HepG2 (cell line): Measurements from ENCODE around the gene APRT. TPM values are rescaled to one million over a fixed set of nuclear protein-coding genes. Genes with fewer than 3 reads are reported as not detected.

ENCODE experiments used
- ARID2 ChIP-seq: sonication (generic); formaldehyde crosslinking; IDR thresholded peaks from 2 replicates; pipeline ENCODE4 v1.8.1; 2022; ENCODE audit warnings: mild to moderate bottlenecking, missing genetic modification reagents, borderline replicate concordance
- ARID3A ChIP-seq: IDR thresholded peaks from 2 replicates; pipeline ENCODE4 v1.6.1; 2012; ENCODE audit warnings: low read depth, low read length, improper control_type of control experiment
- BHLHE40 ChIP-seq: IDR thresholded peaks from 2 replicates; pipeline ENCODE4 v1.6.1; 2011; ENCODE audit warnings: low read length, improper control_type of control experiment
- CSRNP2 ChIP-seq: sonication (generic); formaldehyde crosslinking; conservative IDR thresholded peaks from 2 replicates; pipeline ENCODE4 v1.8.0; 2022; ENCODE audit warnings: low read depth, missing genetic modification reagents
- GMEB1 ChIP-seq: sonication (generic); formaldehyde crosslinking; IDR thresholded peaks from 2 replicates; pipeline ENCODE4 v1.5.1; 2020; ENCODE audit warnings: missing genetic modification reagents, mild to moderate bottlenecking, borderline replicate concordance
- HDAC1 ChIP-seq: sonication (generic); formaldehyde crosslinking; IDR thresholded peaks from 2 replicates; pipeline ENCODE4 v1.5.1; 2020; ENCODE audit warnings: mild to moderate bottlenecking, missing genetic modification reagents
- MAFK ChIP-seq, 2 experiments: IDR thresholded peaks in 1 of 2; conservative IDR thresholded peaks in 1 of 2; 2 replicates each; pipeline ENCODE4 v1.6.1; 2011; ENCODE audit warnings: improper control_type of control experiment in 2 of 2, low read length in 2 of 2
- MBD4 ChIP-seq: IDR thresholded peaks from 2 replicates; pipeline ENCODE4 v1.6.1; 2012; ENCODE audit warnings: low read length, inconsistent platforms, borderline replicate concordance
- MED1 ChIP-seq: sonication (generic); formaldehyde crosslinking; IDR thresholded peaks from 2 replicates; pipeline ENCODE4 v1.4.0; 2020; ENCODE audit warnings: missing genetic modification reagents
- NBN ChIP-seq: fragments of 450-650 bp; conservative IDR thresholded peaks from 2 replicates; pipeline ENCODE4 v1.6.1; 2017
- SATB2 ChIP-seq: sonication (generic); formaldehyde crosslinking; IDR thresholded peaks from 2 replicates; pipeline ENCODE4 v1.5.0; 2020; ENCODE audit warnings: missing genetic modification reagents
- SNRNP70 ChIP-seq: fragments of 200-400 bp; formaldehyde crosslinking; IDR thresholded peaks from 2 replicates; pipeline ENCODE4 v1.6.1; 2017; ENCODE audit warnings: mild to moderate bottlenecking, low read depth, low read length, moderate library complexity
- TBX3 ChIP-seq: fragments of 450-650 bp; IDR thresholded peaks from 2 replicates; pipeline ENCODE4 v1.6.1; 2017; ENCODE audit warnings: antibody characterized with exemption, mild to moderate bottlenecking, inconsistent platforms, borderline replicate concordance
- TP53 ChIP-seq: sonication (generic); formaldehyde crosslinking; conservative IDR thresholded peaks from 2 replicates; pipeline ENCODE4 v1.4.0; 2020; ENCODE audit warnings: missing genetic modification reagents
- TRAFD1 ChIP-seq: sonication (generic); formaldehyde crosslinking; IDR thresholded peaks from 2 replicates; pipeline ENCODE4 v1.5.1; 2020; ENCODE audit warnings: missing genetic modification reagents, mild to moderate bottlenecking, borderline replicate concordance
- ZNF513 ChIP-seq: sonication (generic); formaldehyde crosslinking; conservative IDR thresholded peaks from 2 replicates; pipeline ENCODE4 v1.5.0; 2020; ENCODE audit warnings: missing genetic modification reagents
- ZNF713 ChIP-seq: sonication (generic); formaldehyde crosslinking; IDR thresholded peaks from 2 replicates; pipeline ENCODE4 v1.4.0; 2020; ENCODE audit warnings: mild to moderate bottlenecking, missing genetic modification reagents
- ZNF776 ChIP-seq: sonication (generic); formaldehyde crosslinking; IDR thresholded peaks from 2 replicates; pipeline ENCODE4 v1.4.0; 2020; ENCODE audit warnings: mild to moderate bottlenecking, missing genetic modification reagents
- ZNF788 ChIP-seq: sonication (generic); formaldehyde crosslinking; IDR thresholded peaks from 2 replicates; pipeline ENCODE4 v1.5.0; 2020; ENCODE audit warnings: mild to moderate bottlenecking, missing genetic modification reagents, borderline replicate concordance
- polyA plus RNA-seq, 8 experiments: library from polyadenylated mRNA; depleted of rRNA in 3 of 8; stranded (reverse) in 7 of 8; unstranded in 1 of 8; fragments of >200 nt; fragmentation: Illumina TruSeq in 4 of 8; extraction: Trizol in 4 of 8; gene quantifications; 2 replicates each; pipeline versions ENCODE4 v1.2.1 to v1.2.3, GENCODE V29; 2011 to 2016; ENCODE audit warnings: low read depth in 4 of 8, missing spikeins in 1 of 8, mixed read lengths in 1 of 8; ENCODE audit not compliant: insufficient read depth in 1 of 8
- total RNA-seq, 5 experiments: library from RNA; depleted of rRNA; stranded (reverse); fragments of >200 nt; fragmentation: Illumina TruSeq; extraction: Trizol; gene quantifications; 2 replicates each; pipeline ENCODE4 v1.2.3, GENCODE V29; 2016; ENCODE audit warnings: low read depth in 1 of 5

Gene APRT
- total and polyA plus RNA-seq, 2 of the 13 experiments (the other 11 are each of a cell fraction or from before 2014, with no cell fraction given): 155 to 242 TPM

- TF ChIP-seq ZNF513 (CRISPR knock-in tag): no peak
- no peak for TF ChIP-seq ZNF788 (CRISPR knock-in tag)
- TF ChIP-seq TBX3: no peak
- no peak for TF ChIP-seq MED1
- no peak for TF ChIP-seq GMEB1 (CRISPR knock-in tag)
- no peak for TF ChIP-seq SATB2 (CRISPR knock-in tag)
- no peak for TF ChIP-seq ARID2
- TF ChIP-seq BHLHE40: no peak
- no peak for TF ChIP-seq SNRNP70
- no peak for TF ChIP-seq ZNF713 (CRISPR knock-in tag)
- no peak for TF ChIP-seq NBN
- no peak; the same call in 1 of the 2 replicates for TF ChIP-seq HDAC1 (CRISPR knock-in tag)
- no peak for TF ChIP-seq TRAFD1
- no peak for TF ChIP-seq MBD4
- TF ChIP-seq TP53 (CRISPR knock-in tag): no peak
- no peak for TF ChIP-seq ARID3A
- no peak for TF ChIP-seq CSRNP2 (CRISPR knock-in tag)
- TF ChIP-seq MAFK (conservative IDR thresholded peaks at IDR 0.05 in 1 of 2, IDR thresholded peaks at IDR 0.05 in 1 of 2; ENCODE audit: low read length in 2 of 2): peak in 1 of 2 experiments; percentile 39; a peak in 1 of 4 replicates
- TF ChIP-seq ZNF776: no peak
Measured at GRCh38 chr16:88781140-88782077, 30.3 kb downstream of the APRT start (continued).
